HG02970 (cell line): ENCODE results near the gene RGS12.

Experiments used
- ATAC-seq: cut with Tn5 transposase; IDR thresholded peaks from one replicate; pipeline ENCODE4 v1.9.1; 2021; ENCODE audit warnings: mild to moderate bottlenecking, moderate library complexity, moderate number of reproducible peaks; ENCODE audit not compliant: unreplicated experiment, low FRiP score

RGS12 gene, protein sequence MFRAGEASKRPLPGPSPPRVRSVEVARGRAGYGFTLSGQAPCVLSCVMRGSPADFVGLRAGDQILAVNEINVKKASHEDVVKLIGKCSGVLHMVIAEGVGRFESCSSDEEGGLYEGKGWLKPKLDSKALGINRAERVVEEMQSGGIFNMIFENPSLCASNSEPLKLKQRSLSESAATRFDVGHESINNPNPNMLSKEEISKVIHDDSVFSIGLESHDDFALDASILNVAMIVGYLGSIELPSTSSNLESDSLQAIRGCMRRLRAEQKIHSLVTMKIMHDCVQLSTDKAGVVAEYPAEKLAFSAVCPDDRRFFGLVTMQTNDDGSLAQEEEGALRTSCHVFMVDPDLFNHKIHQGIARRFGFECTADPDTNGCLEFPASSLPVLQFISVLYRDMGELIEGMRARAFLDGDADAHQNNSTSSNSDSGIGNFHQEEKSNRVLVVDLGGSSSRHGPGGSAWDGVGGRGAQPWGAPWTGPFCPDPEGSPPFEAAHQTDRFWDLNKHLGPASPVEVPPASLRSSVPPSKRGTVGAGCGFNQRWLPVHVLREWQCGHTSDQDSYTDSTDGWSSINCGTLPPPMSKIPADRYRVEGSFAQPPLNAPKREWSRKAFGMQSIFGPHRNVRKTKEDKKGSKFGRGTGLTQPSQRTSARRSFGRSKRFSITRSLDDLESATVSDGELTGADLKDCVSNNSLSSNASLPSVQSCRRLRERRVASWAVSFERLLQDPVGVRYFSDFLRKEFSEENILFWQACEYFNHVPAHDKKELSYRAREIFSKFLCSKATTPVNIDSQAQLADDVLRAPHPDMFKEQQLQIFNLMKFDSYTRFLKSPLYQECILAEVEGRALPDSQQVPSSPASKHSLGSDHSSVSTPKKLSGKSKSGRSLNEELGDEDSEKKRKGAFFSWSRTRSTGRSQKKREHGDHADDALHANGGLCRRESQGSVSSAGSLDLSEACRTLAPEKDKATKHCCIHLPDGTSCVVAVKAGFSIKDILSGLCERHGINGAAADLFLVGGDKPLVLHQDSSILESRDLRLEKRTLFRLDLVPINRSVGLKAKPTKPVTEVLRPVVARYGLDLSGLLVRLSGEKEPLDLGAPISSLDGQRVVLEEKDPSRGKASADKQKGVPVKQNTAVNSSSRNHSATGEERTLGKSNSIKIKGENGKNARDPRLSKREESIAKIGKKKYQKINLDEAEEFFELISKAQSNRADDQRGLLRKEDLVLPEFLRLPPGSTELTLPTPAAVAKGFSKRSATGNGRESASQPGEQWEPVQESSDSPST (N-terminal part only)

GRCh38 chr4:3292571-3293400, at the start of gene RGS12:
TSS of gene RGS12 (plus strand) at chr4:3293021. CDS start at chr4:3316171, 23,150 bp downstream.
- ATAC-seq: peak; percentile 66

GRCh38 chr4:3243136-3243780, 49.6 kb upstream of the RGS12 start:
- ATAC-seq: no peak

DNA sequence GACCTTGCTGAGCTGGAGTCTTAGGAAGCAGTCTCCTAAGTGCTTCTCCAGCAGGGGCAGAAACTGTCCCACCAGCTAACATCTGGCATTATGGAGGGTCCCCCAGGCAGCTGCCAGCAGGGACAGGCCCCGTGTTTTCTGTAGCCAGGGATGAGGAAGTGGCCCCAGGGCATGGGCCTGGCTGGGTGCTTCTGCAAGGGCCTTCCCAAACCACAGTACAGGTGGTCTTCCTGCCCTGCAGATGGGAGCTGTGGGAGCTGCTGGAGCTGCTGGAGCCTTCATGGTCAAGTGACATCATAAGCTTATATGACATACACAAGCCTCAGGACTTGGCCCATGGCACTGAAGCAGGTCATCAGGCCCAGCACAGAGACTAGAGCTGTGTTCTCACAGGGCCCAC, 48.8 kb upstream of the RGS12 start:
- ATAC-seq: no peak

- no peak for ATAC-seq
These were observed 48.1 kb upstream of the RGS12 start for GRCh38 chr4:3244747-3245146.

GRCh38 chr4:3245676-3246075, 47.1 kb upstream of the RGS12 start:
- ATAC-seq: no peak

GRCh38 chr4:3246458-3247398, 46.1 kb upstream of the RGS12 start:
- ATAC-seq: no peak

DNA sequence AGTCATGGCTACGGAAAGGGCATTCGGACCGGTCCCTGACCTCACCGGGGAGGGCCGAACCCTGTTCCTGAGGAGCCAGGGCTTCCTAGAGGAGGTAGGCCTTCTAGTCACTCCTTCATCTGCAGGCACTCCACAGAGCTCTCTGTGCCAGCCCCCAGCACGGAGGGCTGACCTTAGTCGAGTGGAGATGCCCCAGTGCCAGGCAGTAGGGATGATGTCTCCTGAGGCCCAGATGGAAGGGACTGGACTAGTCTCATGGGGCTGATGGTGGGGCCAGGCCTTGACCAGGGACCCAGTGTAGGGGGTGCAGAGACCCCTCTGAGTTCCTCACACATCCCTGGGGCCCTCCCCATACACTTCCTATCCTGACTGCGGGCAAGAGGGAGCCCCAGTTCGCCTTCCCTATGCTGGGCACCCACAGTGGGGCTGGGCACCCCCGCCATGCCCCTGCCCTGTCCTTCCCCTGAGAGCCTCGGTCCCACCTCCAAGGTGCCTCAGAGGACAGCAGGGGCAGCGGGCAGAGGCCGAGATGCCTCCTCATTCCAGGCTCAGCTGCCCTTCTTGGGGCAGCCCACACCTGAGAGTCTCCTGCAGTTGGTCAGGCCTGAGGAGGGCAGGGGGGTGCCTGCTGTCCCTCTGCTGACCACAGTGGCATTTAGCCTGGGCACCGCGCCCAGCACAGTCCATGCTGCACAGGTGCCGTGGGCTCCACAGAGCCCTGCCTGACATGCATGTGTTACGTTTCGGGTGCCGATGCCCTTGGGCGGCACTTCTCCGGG, 45.2 kb upstream of the RGS12 start:
- no peak for ATAC-seq

DNA sequence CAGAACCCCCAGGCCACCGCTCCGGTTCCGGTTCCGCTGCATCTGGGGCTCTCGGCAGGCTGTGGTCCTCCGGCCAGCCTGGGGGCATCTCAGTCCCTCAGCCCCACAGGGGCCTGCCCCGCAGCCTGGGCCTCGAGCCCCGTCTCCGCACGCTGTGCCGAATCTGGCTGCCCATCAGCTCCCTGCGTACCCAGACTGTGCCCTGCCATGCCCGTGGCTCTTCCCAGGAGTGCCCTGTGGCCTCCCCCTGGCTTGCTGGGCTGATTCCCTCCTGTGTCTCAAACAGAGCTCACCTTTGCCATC, 44.7 kb upstream of the RGS12 start:
- no peak for ATAC-seq

GRCh38 chr4:3248811-3249661, 43.8 kb upstream of the RGS12 start, which contains the start of gene MSANTD1:
TSS of gene MSANTD1 (plus strand) at chr4:3249159. CDS start at chr4:3249223, 64 bp downstream.
- no peak for ATAC-seq

DNA sequence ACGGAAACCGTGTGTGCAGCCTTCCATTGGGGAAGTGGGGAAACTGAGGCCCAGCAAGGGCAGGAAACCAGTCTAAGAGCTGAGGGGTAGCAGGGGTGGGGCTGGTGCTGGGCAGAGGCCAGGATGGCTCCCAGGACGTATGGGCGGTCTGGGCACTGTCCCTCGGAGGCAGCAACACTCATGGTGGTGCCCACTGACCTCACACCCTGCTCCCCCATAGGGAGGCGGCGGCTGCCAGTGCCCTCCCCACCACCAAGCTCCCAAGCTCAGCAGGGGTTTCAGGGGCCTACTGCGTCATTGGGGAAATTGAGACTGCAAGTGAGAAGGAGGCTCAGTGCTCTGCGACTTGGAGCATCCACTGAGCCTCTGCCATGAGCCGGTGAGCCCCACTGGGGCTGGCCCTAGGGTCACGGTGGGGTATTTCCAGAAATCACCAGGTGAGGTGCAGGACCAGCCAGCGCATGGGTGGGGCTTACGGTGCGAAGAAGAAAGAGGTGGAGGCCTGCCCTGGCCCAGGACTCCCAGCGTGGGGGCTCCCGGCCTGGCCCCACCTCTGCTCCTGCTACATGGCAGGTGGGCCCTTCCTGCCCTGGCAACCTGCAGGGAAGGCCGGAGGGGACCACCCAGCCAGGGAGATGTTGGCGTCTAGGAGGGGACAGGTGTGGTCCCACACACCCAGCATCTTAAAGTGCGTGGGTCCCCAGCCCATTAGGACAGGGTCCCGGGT, 42.9 kb upstream of the RGS12 start:
- no peak for ATAC-seq

DNA sequence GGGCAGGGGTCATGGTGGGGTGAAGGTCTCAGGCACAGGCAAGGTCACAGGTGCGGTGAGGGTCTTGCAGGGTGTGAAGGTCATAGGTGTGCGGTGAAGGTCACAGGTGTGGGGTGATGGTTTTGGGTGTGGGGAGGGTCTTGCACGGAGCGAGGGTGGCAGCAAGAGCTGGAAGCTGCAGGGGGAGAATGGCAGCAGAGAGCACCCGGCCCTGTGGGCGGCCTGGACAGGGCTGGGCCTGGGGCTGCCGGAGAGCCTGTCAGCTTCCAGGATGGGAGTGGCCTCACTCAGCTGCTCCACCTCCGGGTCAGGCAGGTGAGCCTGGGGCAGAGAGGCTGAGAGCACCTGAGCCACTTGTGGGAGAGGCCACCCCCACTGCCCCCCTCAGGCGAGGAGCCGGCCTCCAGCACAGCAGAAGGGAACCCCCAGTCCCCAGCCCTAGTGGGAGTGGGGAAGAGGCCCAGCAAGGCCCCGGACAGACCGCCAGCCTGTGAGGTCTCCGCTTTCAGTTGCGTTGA, 42.3 kb upstream of the RGS12 start:
- ATAC-seq: no peak

DNA sequence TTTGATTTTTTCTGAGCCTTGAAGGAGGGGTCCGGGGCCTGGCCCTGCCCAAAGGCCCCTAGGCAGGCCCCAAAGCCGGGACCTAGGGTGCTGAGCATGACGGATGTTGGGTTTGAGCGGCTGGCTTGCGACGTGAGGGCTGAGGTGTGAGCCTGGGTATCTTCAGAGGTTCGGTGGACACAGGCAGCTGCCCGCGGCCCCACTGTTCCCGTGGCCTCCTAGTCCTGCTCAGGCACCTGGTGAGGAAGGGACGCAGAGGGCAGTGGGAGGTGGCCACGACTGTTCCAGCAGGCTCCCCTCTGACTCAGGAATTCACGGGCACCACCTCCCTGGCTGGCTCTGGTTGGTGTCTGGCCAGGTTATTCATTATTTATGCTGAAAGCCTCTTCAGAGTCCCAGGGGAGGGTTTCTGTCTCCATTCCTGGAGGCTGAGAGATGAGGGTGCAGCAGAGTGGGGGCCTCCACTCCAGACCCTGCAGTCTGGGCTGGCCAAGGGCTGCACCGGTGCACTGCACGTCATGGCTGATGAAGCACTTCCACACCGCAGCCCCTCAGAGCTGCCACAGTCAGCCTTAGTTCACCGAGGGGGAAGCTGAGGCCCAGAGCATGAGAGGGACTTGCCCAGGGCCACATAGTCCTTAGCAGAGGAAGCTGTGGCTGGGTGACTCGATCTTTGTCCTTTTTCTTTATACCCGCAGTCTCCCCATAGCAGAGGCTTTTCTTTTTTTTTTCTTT, 41.7 kb upstream of the RGS12 start:
- no peak for ATAC-seq

DNA sequence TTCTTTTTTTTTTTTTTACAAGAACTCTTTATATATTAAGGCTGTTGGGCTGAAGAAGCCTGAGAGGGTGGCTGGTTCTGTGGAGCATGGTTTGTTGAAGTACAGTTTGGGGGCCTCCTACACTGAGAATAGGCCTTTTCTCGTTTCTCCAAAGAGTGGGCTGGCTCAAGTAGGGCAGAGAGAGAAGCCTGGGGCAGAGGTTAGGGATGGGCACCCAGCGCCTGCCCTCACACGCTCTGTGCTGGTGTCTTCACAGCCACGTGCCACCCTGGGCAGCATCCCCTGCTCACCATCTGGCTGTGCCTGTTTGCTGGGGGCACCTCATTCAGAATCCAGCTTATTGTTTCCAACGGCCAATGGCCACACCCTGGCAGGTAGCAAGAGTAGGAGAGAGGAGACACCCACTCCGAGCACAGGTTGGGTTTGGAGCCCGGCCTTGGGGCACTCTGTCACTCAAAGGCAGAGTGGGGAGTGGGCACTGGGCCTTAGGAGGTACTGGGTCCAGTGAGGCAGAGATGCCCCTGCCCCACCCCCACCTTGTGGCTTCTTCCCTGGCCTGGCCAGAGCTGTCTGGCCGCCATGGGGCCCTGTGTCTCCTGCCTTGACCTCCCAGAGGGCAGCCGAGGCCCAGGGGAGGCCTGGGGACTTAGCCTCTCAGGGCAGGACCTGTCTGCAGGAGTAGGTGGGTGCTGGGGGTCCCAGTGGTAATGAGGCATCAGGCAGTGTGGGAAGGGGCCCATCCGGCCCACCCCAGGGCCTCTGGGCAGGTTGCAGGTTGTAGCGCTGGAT, 40.9 kb upstream of the RGS12 start:
- no peak for ATAC-seq

- no peak for ATAC-seq
These were observed 40.4 kb upstream of the RGS12 start for GRCh38 chr4:3252480-3252828.
